Mucosa of rectum (tissue), 2 donors: ENCODE data around the gene ZSCAN5A.
"Not testable (repeated sequence)": the region's sequence is repeated elsewhere in the genome, so short reads cannot be mapped to it uniquely, and the experiment has no call there.

Experiments used
- H3K27ac ChIP-seq, 2 donors: one replicate each; pipeline ENCODE4 v1.7.0; 2013; ENCODE audit warnings: inconsistent platforms in 2 of 2, low read depth in 2 of 2, low read length in 2 of 2
- H3K27me3 ChIP-seq, 2 donors: one replicate each; pipeline ENCODE4 v1.7.0; 2013; ENCODE audit warnings: low read length in 2 of 2; ENCODE audit not compliant: control insufficient read depth in 2 of 2, insufficient read depth in 2 of 2
- H3K36me3 ChIP-seq, 2 donors: one replicate each; pipeline ENCODE4 v1.7.0; 2013; ENCODE audit warnings: low read length in 2 of 2; ENCODE audit not compliant: control insufficient read depth in 2 of 2, insufficient read depth in 2 of 2
- H3K4me1 ChIP-seq, 2 donors: one replicate each; pipeline ENCODE4 v1.7.0; 2013; ENCODE audit warnings: low read length in 2 of 2, mild to moderate bottlenecking in 1 of 2; ENCODE audit not compliant: control insufficient read depth in 2 of 2, insufficient read depth in 2 of 2
- H3K4me3 ChIP-seq, 2 donors: one replicate each; pipeline ENCODE4 v1.7.0; 2013; ENCODE audit warnings: low read length in 2 of 2
- H3K9ac ChIP-seq, 2 donors: one replicate each; pipeline ENCODE4 v1.7.0; 2013; ENCODE audit warnings: low read length in 2 of 2, low read depth in 1 of 2, mild to moderate bottlenecking in 1 of 2
- H3K9me3 ChIP-seq, 2 donors: one replicate each; pipeline ENCODE4 v1.7.0; 2013; ENCODE audit warnings: low read length in 2 of 2; ENCODE audit not compliant: control insufficient read depth in 2 of 2
- donor health status: healthy.
- donor health status: Normal muscosa, but diverticular disease.

Gene ZSCAN5A

DNA sequence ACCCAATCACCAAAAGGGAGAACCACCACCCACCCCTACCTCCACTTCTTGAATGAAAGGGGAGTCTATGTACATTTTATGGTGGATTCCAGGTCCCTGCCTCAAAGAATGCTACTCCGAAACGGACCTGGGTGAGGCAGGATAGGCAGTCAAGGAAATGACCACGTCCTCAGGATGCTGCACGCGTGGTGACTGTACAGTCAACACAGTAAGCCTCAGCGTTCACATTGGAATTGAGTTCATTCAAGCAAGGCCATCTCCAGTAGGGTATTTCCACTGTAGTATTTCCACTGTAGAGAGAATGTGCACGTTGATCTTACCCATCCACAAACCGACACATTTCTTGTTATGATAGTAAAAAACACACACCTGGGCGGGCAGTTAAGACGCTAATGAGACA, 95.7 kb downstream of the ZSCAN5A start:
- Histone ChIP-seq H3K27ac (no peak overlapping the region), H3K36me3 (no peaks in the 10 kb centered on the region), H3K9me3 (no peaks in the 10 kb centered on the region), H3K27me3 (no peaks in the 10 kb centered on the region), H3K4me3 (no peak overlapping the region), H3K4me1 (no peaks in the 10 kb centered on the region), H3K9ac (no peak overlapping the region)

DNA sequence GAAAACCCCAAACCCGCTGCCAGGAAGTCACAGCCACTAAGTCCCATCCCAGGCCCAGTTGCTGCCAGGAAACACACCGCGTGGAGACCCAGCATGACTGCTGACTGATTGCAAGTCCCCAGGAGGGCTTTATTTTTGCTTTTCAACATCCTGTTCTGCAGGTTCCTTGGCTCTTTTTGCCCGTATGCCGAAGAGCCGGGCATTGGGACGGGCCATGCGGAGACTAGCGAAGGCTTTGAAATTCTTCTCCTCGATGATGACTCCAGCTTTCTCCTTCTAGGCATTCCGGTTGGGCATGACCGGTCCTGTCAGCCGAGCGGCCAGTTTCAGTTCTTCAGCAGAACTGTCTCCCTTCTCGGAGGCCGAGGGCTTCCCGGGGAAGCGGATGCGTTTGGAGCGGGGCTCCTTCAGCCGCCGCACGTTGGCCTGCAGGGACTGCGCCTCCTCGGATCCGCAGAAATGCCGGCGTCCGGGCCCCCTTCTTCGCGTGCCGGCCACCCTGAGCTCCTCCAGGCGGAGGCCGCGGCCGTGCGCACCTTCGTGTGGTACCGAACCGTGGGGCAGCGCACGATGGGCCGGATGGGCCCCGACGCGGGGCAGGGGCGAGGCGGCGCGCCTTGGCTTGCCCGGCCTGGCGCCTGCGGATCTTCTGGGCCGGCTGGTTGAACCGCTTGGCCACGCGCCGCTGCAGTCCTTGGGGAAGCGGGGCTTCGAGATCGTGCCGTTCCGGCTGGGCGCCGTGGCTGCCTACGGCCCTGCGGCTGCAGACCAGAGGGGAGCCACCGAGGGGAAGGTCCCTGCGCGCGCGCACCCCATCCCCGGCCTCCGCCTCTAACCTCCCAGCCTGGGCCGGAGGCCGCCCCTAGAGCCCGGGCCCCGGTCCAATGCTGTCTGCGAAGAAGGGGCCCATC, 97.3 kb downstream of the ZSCAN5A start:
- Histone ChIP-seq H3K4me1 (no peaks in the 10 kb centered on the region), H3K4me3 (peak overlapping the region in 1 of 2 donors; percentile 5), H3K27ac (no peak overlapping the region), H3K9me3 (no peaks in the 10 kb centered on the region), H3K27me3 (no peaks in the 10 kb centered on the region), H3K36me3 (no peaks in the 10 kb centered on the region), H3K9ac (no peak overlapping the region)

DNA sequence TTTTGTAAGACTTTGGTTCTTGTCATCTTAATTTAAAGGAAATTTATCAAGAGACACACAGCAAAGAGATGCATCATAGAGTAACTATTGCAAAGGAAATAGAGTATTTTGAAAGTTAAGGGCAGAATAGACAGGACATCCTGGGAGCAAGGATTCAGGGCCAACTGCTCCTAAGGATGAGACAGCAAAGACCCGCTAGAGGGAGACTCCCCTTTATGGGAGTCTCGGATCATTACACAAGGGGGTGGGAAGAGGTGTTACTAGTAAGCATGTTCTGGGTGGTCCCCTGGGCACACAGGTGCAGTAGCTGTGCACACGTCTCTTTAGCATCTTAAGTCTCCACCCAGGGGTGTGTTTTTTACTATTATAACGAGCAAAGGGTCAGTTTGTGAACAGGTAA, 102.9 kb downstream of the ZSCAN5A start:
- Histone ChIP-seq H3K27me3 (no peaks in the 10 kb centered on the region), H3K9me3 (no peaks in the 10 kb centered on the region), H3K4me1 (no peaks in the 10 kb centered on the region), H3K36me3 (no peaks in the 10 kb centered on the region), H3K27ac (no peak overlapping the region), H3K9ac (no peak overlapping the region), H3K4me3 (no peak overlapping the region)

DNA sequence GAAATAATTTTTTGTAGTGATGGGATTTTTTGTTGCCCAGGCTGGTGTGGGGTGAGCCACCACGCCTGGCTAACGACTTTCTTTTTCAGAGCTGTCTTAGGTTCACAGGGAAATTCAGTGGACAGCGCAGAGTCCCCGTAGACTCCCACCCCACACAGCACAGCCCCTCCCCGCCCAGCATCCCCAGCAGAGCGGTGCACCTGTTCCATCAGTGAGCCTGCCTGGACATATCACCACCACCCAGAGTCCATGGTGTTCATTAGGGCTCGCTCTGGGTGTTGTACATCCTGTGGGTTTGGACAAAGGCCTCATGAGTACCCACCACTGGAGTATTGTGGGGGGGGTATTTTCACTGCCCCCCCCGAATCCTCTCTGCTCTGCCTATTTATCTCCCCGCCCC, 104.6 kb downstream of the ZSCAN5A start:
- H3K9ac ChIP-seq, H3K27me3 ChIP-seq, H3K4me1 ChIP-seq, H3K36me3 ChIP-seq, H3K4me3 ChIP-seq, H3K9me3 ChIP-seq, H3K27ac ChIP-seq: not testable (repeated sequence)

- no peaks in the 10 kb centered on the region for H3K4me1 ChIP-seq
- no peak overlapping the region for H3K9ac ChIP-seq
- no peaks in the 10 kb centered on the region for H3K9me3 ChIP-seq
These were observed 105.5 kb downstream of the ZSCAN5A start for GRCh38 chr19:56209091-56209490.

GRCh38 chr19:56207581-56207980, 107.1 kb downstream of the ZSCAN5A start:
- not testable (repeated sequence) for H3K4me1 ChIP-seq, H3K9me3 ChIP-seq, H3K27me3 ChIP-seq, H3K4me3 ChIP-seq, H3K9ac ChIP-seq, H3K36me3 ChIP-seq, H3K27ac ChIP-seq

More at GRCh38 chr19:56209091-56209490, 105.5 kb downstream of the ZSCAN5A start:
- no peak overlapping the region for H3K27ac ChIP-seq
- no peaks in the 10 kb centered on the region for H3K36me3 ChIP-seq
- no peak overlapping the region for H3K4me3 ChIP-seq
- H3K27me3 ChIP-seq, result no peaks in the 10 kb centered on the region

- Histone ChIP-seq H3K27ac (no peak within 1 kb of the TSS), H3K27me3 (no peaks in the 10 kb centered on the region), H3K4me3 (no peak within 1 kb of the TSS), H3K36me3 (no peaks in the 10 kb centered on the region), H3K9me3 (no peaks in the 10 kb centered on the region), H3K4me1 (no peaks in the 10 kb centered on the region), H3K9ac (no peak within 1 kb of the TSS)
These were observed 112.7 kb downstream of the ZSCAN5A start, which contains the start of gene ZSCAN5C for GRCh38 chr19:56201973-56202372. TSS of gene ZSCAN5C (plus strand) at chr19:56202273. CDS start at chr19:56205914, 3,641 bp downstream.

GRCh38 chr19:56199687-56200086, 115.0 kb downstream of the ZSCAN5A start:
- Histone ChIP-seq H3K36me3 (no peaks in the 10 kb centered on the region), H3K9me3 (no peaks in the 10 kb centered on the region), H3K27ac (no peak overlapping the region), H3K27me3 (no peaks in the 10 kb centered on the region), H3K4me1 (no peaks in the 10 kb centered on the region), H3K9ac (no peak overlapping the region), H3K4me3 (no peak overlapping the region)

GRCh38 chr19:56197646-56198045, 117.0 kb downstream of the ZSCAN5A start, which contains the start of gene ZSCAN5B:
TSS of gene ZSCAN5B (minus strand) at chr19:56197783. CDS start at chr19:56193052, 4,731 bp downstream.
- not testable (repeated sequence) for H3K27me3 ChIP-seq, H3K36me3 ChIP-seq, H3K4me1 ChIP-seq, H3K9me3 ChIP-seq, H3K9ac ChIP-seq, H3K27ac ChIP-seq, H3K4me3 ChIP-seq

GRCh38 chr19:56193981-56194640, 120.5 kb downstream of the ZSCAN5A start:
- Histone ChIP-seq H3K27me3 (no peaks in the 10 kb centered on the region), H3K27ac (no peak overlapping the region), H3K9me3 (no peaks in the 10 kb centered on the region), H3K9ac (no peak overlapping the region), H3K4me1 (no peaks in the 10 kb centered on the region), H3K4me3 (no peak overlapping the region), H3K36me3 (no peaks in the 10 kb centered on the region)
